ENCODE results near the gene MRPS2.

DNA sequence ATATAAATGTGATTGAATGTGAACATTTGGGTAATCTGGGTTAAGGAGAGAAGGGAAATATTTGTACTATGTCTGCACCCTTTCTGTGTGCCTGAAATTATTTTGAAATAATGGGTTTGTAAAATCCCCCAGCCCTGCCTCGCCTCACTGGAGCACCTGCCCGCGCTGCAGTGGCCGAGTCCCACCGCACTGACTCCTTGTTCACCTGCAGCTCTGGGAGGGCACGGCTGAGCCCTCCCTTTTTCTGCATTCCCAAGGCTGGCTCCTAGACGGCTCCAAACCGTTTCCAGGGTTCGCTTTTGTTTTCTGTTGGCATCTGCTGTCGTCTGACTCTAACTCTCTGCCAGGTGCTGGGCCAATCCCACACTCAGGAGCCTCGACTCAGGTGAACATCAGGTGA is 38.5 kb upstream of the MRPS2 start:
- TF ChIP-seq, protein P1, sequence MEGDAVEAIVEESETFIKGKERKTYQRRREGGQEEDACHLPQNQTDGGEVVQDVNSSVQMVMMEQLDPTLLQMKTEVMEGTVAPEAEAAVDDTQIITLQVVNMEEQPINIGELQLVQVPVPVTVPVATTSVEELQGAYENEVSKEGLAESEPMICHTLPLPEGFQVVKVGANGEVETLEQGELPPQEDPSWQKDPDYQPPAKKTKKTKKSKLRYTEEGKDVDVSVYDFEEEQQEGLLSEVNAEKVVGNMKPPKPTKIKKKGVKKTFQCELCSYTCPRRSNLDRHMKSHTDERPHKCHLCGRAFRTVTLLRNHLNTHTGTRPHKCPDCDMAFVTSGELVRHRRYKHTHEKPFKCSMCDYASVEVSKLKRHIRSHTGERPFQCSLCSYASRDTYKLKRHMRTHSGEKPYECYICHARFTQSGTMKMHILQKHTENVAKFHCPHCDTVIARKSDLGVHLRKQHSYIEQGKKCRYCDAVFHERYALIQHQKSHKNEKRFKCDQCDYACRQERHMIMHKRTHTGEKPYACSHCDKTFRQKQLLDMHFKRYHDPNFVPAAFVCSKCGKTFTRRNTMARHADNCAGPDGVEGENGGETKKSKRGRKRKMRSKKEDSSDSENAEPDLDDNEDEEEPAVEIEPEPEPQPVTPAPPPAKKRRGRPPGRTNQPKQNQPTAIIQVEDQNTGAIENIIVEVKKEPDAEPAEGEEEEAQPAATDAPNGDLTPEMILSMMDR (IDR thresholded peaks at IDR 0.05; ENCODE audit: low read depth, low read length, missing input control), result no peak
- no peak for TF ChIP-seq TAF1 (conservative IDR thresholded peaks at IDR 0.05)
- no peak for TF ChIP-seq GABPA (IDR thresholded peaks at IDR 0.05 in 1 of 2, conservative IDR thresholded peaks at IDR 0.05 in 1 of 2)
- TF ChIP-seq, protein P2, sequence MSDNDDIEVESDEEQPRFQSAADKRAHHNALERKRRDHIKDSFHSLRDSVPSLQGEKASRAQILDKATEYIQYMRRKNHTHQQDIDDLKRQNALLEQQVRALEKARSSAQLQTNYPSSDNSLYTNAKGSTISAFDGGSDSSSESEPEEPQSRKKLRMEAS (IDR thresholded peaks at IDR 0.05), result no peak
- TF ChIP-seq, protein P3, sequence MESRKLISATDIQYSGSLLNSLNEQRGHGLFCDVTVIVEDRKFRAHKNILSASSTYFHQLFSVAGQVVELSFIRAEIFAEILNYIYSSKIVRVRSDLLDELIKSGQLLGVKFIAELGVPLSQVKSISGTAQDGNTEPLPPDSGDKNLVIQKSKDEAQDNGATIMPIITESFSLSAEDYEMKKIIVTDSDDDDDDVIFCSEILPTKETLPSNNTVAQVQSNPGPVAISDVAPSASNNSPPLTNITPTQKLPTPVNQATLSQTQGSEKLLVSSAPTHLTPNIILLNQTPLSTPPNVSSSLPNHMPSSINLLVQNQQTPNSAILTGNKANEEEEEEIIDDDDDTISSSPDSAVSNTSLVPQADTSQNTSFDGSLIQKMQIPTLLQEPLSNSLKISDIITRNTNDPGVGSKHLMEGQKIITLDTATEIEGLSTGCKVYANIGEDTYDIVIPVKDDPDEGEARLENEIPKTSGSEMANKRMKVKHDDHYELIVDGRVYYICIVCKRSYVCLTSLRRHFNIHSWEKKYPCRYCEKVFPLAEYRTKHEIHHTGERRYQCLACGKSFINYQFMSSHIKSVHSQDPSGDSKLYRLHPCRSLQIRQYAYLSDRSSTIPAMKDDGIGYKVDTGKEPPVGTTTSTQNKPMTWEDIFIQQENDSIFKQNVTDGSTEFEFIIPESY (IDR thresholded peaks at IDR 0.05), result no peak
- no peak for TF ChIP-seq SP1 (IDR thresholded peaks at IDR 0.05)
- TF ChIP-seq HNF4A (conservative IDR thresholded peaks at IDR 0.05), result no peak

Data from liver (tissue), 3 donors.